GM18909 (cell line): ENCODE data around the gene MERTK.

ENCODE experiments used
- ATAC-seq: cut with Tn5 transposase; IDR thresholded peaks from one replicate; pipeline ENCODE4 v1.9.1; 2021; ENCODE audit warnings: mild to moderate bottlenecking; ENCODE audit not compliant: unreplicated experiment, poor library complexity

Gene MERTK

GRCh38 chr2:112005406-112006075 lies 107.1 kb downstream of the MERTK start:
- ATAC-seq = no peak

DNA sequence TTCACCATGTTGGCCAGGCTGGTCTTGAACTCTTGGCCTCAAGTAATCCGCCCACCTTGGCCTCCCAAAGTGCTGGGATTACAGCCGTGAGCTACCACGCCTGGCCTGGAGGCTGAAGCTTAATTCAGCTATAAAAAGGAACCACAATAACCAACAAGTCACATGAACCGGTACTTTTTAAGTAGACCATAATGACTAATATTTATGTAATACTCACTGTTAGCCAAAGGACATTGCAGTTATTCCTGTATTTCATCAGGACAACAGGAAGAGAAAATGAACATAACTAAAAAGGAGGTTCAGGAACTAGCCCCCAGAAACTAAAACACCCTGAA lies 107.6 kb downstream of the MERTK start:
- no peak for ATAC-seq

DNA sequence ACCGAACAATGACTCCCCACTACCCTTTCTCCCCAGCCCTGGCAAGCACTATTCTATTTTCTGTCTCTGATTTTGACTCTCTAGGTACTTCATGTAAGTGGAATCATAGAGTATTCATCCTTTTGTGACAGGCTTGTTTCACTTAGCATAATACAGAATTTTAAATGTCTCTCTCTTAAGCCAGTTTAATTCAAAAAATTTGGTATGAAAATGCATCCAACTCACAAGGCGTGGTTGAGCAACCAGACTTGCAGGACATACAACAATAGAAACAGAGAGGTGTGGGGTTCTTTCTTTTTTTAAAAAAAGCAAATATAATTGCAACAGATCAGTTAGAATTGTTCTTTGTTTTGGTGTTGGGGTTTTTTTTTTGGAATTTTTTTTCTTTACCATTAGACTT lies 109.1 kb downstream of the MERTK start:
- no peak for ATAC-seq

- ATAC-seq = no peak
These were observed 110.6 kb downstream of the MERTK start for GRCh38 chr2:112008910-112009485.

GRCh38 chr2:112010751-112011150 lies 112.3 kb downstream of the MERTK start:
- ATAC-seq = no peak

DNA sequence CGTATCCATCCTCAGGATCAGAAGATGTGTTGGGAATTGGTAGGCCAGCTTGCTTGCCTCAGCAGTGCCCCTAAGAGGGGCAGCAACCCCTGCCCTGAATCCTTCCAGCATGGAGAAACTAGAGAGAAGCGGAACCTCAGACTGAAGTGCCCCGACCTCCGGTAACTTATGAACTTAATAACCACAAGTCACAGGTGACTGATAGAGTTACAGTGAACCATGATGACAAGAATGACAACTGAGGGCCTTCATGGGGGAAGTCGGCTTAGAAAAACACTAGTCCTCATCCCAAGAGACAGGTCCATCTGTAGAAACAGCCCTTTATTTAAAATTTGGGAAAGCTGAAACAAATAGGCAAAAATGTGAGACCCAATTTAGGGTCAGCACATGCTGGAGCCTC lies 114.1 kb downstream of the MERTK start:
- no peak for ATAC-seq

DNA sequence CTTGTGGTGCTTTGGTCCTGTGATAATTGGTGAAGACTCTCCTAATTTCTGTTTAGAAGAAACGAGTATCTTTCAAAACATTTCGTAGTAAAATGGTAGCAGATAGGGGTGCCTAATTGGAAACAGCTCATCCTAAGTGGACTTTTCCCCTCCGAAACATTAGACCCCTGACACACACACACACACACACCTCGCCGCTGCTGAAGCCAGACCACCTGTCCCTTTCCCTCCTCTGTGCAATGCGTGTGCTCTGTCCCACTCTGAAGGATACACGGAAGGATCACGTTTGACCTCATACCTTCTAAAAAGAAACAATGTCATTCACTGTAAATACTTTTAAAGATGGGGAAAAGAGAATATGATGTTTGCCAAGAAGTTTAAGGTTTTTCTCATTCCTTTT lies 120.4 kb downstream of the MERTK start:
- ATAC-seq = no peak

DNA sequence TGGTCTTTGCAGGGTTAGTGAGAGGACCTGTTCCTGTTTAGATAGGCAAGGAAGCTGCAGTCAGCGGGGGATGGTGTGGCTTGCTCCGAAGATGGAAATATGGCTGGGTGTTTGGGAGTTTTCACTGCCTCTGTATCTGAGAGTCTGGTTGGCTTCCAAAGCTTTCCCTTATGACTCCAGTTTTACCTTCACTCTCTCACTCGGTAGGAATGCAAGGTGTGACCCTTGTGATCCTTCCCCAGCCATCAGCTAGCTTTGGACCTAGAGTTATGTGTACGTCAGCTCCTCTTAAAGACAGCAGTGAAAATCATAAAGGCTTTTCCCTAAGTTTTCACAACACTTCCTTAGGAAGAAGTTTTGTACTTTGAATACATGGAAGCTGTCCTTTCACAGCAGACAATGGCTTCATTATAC lies 121.2 kb downstream of the MERTK start:
- no peak for ATAC-seq

DNA sequence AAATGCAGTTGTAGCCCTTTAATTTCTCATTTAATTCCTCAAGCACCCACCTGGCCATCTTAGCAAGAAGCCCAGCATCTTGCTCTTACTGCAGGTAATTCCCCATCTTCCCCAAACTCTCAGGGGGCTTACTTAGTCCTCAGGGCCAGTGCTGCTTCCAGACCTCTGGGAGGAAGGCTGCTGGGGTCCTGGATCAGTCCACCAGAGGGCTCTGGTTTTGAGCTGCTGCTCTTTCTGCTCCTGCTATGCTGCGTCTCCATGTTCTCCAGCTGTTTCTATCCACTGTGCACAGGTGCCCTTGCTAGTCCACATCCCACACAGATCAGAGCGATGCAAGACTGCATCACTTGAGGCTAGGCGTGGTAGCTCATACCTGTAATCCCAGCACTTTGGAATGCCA lies 122.2 kb downstream of the MERTK start:
- ATAC-seq = no peak

DNA sequence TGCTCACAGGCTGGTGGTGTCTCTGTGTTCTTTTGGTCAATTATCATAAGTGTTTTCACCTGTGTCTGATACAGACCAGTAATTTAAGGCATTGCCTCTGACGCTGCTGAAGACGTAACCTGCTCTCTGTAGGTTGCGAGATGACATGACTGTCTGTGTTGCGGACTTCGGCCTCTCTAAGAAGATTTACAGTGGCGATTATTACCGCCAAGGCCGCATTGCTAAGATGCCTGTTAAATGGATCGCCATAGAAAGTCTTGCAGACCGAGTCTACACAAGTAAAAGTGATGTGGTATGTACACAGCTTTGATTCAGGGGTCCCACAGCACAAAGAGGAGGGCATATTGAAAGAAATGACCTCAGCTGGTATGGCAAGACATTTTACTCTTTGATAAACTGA lies 122.9 kb downstream of the MERTK start:
- no peak for ATAC-seq

DNA sequence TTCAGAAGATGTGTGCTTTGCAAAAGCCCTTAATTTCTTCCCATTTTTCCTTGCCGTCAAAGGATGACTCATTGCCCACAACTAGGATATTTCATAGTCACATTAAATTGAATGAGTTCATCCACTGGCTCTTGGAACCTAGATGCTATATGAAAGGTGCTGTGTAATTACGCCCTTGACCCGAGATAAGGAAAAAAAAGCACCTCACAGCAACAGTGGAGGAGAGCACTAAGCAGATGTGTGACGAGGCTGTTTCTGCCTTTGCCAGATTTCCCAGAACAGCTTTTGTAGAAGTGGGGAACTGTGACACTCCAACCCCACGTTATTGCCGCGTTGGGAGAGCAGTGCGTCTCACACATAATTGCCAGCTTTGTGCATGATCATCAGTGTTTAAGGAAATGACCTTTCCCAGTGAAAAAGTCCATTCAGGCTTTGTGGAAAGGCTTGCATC lies 123.4 kb downstream of the MERTK start:
- ATAC-seq = no peak

DNA sequence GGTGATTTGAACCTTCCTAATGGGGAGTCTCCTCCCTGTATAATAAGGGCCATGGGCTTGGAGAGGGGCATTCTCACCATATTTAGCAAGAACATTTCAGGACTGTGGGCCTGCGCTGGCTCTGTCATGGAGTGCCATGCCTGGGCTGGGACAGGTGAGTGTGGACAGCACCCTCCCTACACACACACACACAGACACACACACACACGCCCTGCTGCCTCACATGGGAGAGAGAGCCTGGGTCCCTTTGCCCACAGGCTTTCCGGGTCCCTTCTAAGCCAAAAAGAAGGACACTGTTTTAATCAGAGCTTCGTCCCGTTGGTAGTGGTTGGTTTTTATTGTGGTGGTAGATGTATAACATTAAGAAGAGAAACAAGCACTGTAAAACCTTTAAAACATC lies 125.3 kb downstream of the MERTK start:
- ATAC-seq = no peak

DNA sequence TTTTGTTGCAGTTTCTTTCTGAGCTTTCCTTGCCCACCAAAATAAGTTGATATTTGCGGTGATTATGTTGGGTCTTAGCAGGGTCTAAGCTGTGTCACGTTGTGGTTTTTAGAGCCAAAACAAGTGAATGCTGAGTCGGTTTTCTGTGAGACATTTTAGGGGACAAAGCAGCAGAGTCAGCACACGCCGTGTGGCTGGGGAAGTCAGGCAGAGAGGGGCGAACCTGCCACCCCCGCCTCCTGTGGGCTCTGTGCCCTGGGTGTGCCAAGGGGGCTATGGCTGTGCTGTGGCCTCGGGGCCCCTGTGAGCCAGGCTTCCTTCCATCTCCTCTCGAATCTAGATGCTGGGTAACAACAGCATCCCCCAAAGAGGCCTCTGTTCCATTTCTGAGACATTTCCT lies 125.8 kb downstream of the MERTK start:
- no peak for ATAC-seq

DNA sequence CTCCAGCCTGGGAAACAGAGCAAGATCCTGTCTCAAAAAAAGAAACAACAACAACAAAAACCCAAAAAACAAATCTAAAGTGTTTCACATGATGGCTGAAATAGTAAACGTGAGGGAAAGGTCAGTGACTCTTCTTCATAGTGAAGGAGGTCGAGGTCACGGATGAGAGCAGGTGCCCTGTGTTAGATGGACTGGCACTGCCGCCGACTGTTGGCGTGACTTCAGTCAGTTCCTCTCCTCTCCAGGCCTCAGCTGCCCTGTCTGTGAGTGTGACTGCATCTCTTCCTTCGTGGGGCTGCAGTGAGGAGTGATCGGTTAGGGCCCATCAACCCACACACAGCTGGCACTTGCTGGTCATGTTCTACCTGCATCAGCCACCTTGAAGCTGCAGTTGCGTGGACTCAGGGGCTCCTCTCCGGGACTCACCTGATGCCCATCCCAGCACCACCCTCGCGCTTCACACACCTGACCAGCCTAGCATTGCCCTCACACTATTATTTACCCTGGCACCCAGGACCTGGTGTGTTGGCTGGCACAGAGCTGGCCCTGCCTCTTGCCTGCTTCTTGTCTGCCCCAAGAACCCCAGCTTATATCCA lies 126.6 kb downstream of the MERTK start:
- ATAC-seq = no peak

GRCh38 chr2:112026509-112026908 lies 128.1 kb downstream of the MERTK start:
- no peak for ATAC-seq

- ATAC-seq = no peak
These were observed 129.4 kb downstream of the MERTK start for GRCh38 chr2:112027767-112028166.

- ATAC-seq = no peak
These were observed 130.8 kb downstream of the MERTK start for GRCh38 chr2:112029164-112029563.

GRCh38 chr2:112031473-112032223 lies 133.2 kb downstream of the MERTK start:
- no peak for ATAC-seq

- ATAC-seq = no peak
These were observed 133.8 kb downstream of the MERTK start for GRCh38 chr2:112032224-112032586.

- no peak for ATAC-seq
These were observed 134.5 kb downstream of the MERTK start for GRCh38 chr2:112032689-112033465.

- ATAC-seq = no peak
These were observed 135.2 kb downstream of the MERTK start for GRCh38 chr2:112033600-112033999.
